Trophoblast cell (in vitro differentiated cells and primary cell): ENCODE results near the gene MYADML2.
"Not testable (repeated sequence)": the region's sequence is repeated elsewhere in the genome, so short reads cannot be mapped to it uniquely, and the experiment has no call there.

Experiments used
- DNase-seq, 2 donors: peaks; one replicate each; pipeline ENCODE4 v3.0.0-alpha.2; 2016
- H2AFZ ChIP-seq: 2 replicates; pipeline ENCODE4 v1.6.1; 2013; ENCODE audit warnings: low read length, moderate library complexity, mild to moderate bottlenecking; ENCODE audit not compliant: insufficient read depth, poor library complexity
- H2AK5ac ChIP-seq: 2 replicates; pipeline ENCODE4 v1.6.1; 2013; ENCODE audit warnings: mild to moderate bottlenecking, low read length
- H2BK120ac ChIP-seq: 2 replicates; pipeline ENCODE4 v1.6.1; 2013; ENCODE audit warnings: low read length, mild to moderate bottlenecking, moderate library complexity; ENCODE audit not compliant: insufficient read depth, poor library complexity
- H2BK12ac ChIP-seq: 2 replicates; pipeline ENCODE4 v1.6.1; 2013; ENCODE audit warnings: mild to moderate bottlenecking, low read length, moderate library complexity
- H2BK5ac ChIP-seq: 2 replicates; pipeline ENCODE4 v1.6.1; 2013; ENCODE audit warnings: low read length, low read depth, moderate library complexity, mild to moderate bottlenecking; ENCODE audit not compliant: poor library complexity
- H3K14ac ChIP-seq: 2 replicates; pipeline ENCODE4 v1.6.1; 2013; ENCODE audit warnings: mild to moderate bottlenecking, low read length
- H3K18ac ChIP-seq: 2 replicates; pipeline ENCODE4 v1.6.1; 2013; ENCODE audit warnings: mild to moderate bottlenecking, low read length
- H3K23ac ChIP-seq: 2 replicates; pipeline ENCODE4 v1.6.1; 2013; ENCODE audit warnings: low read length
- H3K27ac ChIP-seq: 2 replicates; pipeline ENCODE4 v1.5.1; 2013; ENCODE audit warnings: low read depth, mild to moderate bottlenecking, inconsistent platforms, low read length, moderate library complexity
- H3K27me3 ChIP-seq: 2 replicates; pipeline ENCODE4 v1.6.1; 2013; ENCODE audit warnings: inconsistent platforms, mild to moderate bottlenecking, low read length, moderate library complexity; ENCODE audit not compliant: insufficient read depth
- H3K36me3 ChIP-seq, 2 experiments: 1 replicate in 1 of 2; 2 replicates in 1 of 2; pipeline ENCODE4 v1.6.1; 2013; ENCODE audit warnings: low read length in 2 of 2, mild to moderate bottlenecking in 2 of 2, moderate library complexity in 1 of 2; ENCODE audit not compliant: insufficient read depth in 2 of 2, control insufficient read depth in 1 of 2
- H3K4ac ChIP-seq: 2 replicates; pipeline ENCODE4 v1.6.1; 2013; ENCODE audit warnings: low read depth, mild to moderate bottlenecking, low read length, moderate library complexity
- H3K4me1 ChIP-seq, 2 experiments: 1 replicate in 1 of 2; 2 replicates in 1 of 2; pipeline ENCODE4 v1.6.1; 2013; ENCODE audit warnings: low read length in 2 of 2, mild to moderate bottlenecking in 2 of 2, moderate library complexity in 1 of 2; ENCODE audit not compliant: insufficient read depth in 2 of 2, control insufficient read depth in 1 of 2
- H3K4me2 ChIP-seq: 2 replicates; pipeline ENCODE4 v1.6.1; 2013; ENCODE audit warnings: inconsistent platforms, mild to moderate bottlenecking, low read length, moderate library complexity
- H3K4me3 ChIP-seq: 2 replicates; pipeline ENCODE4 v1.5.1; 2013; ENCODE audit warnings: mild to moderate bottlenecking, low read depth, low read length, inconsistent platforms
- H3K79me1 ChIP-seq: one replicate; pipeline ENCODE4 v1.6.1; 2013; ENCODE audit warnings: low read length
- H3K79me2 ChIP-seq: 2 replicates; pipeline ENCODE4 v1.6.1; 2013; ENCODE audit warnings: low read length, mild to moderate bottlenecking; ENCODE audit not compliant: control insufficient read depth, insufficient read depth, poor library complexity
- H3K9ac ChIP-seq: 2 replicates; pipeline ENCODE4 v1.6.1; 2013; ENCODE audit warnings: mild to moderate bottlenecking, low read length
- H3K9me3 ChIP-seq: 2 replicates; pipeline ENCODE4 v1.6.1; 2013; ENCODE audit warnings: low read depth, mild to moderate bottlenecking, control low read depth, inconsistent platforms, low read length; ENCODE audit not compliant: insufficient read depth
- H4K12ac ChIP-seq: 2 replicates; pipeline ENCODE4 v1.6.1; 2013; ENCODE audit warnings: low read depth, mild to moderate bottlenecking, low read length, moderate library complexity
- H4K8ac ChIP-seq: 2 replicates; pipeline ENCODE4 v1.6.1; 2013; ENCODE audit warnings: low read depth, mild to moderate bottlenecking, low read length, moderate library complexity
- H4K91ac ChIP-seq: one replicate; pipeline ENCODE4 v1.6.1; 2013; ENCODE audit warnings: low read depth, mild to moderate bottlenecking, low read length, moderate library complexity
- WGBS: extraction: QIAGEN DNeasy Blood & Tissue Kit; methylation state at CpG from one replicate; pipeline ENCODE4 v1.1.7; 2013; ENCODE audit warnings: missing lambda C conversion rate; ENCODE audit not compliant: insufficient read length, insufficient coverage; ENCODE audit errors: extremely low coverage; 5-methylcytosine and 5-hydroxymethylcytosine counted together

The MYADML2 gene

GRCh38 chr17:81954131-81955057, 7.4 kb upstream of the MYADML2 start:
- DNase-seq = peak in 1 of 2 donors; percentile 66
- H3K36me3 ChIP-seq = peaks cover 0 to 3% of the 10 kb centered on the region in 2 experiments
- H3K79me2 ChIP-seq = no peaks in the 10 kb centered on the region
- H3K27me3 ChIP-seq = peaks cover 4% of the 10 kb centered on the region
- no peak overlapping the region for H3K27ac ChIP-seq
- no peak overlapping the region for H3K4me3 ChIP-seq
- no peak overlapping the region for H4K12ac ChIP-seq
- H2AK5ac ChIP-seq = no peak overlapping the region
- H3K4me1 ChIP-seq = peaks cover 11 to 13% of the 10 kb centered on the region in 2 experiments
- no peak overlapping the region for H3K14ac ChIP-seq
- H4K91ac ChIP-seq = no peak overlapping the region
- no peak overlapping the region for H2BK5ac ChIP-seq
- no peak overlapping the region for H4K8ac ChIP-seq
- H3K9me3 ChIP-seq = no peaks in the 10 kb centered on the region
- no peak overlapping the region for H3K23ac ChIP-seq
- no peak overlapping the region for H3K4me2 ChIP-seq
- H3K4ac ChIP-seq = no peak overlapping the region
- H2BK120ac ChIP-seq = no peak overlapping the region
- H3K79me1 ChIP-seq = peaks cover 2% of the 10 kb centered on the region
- H3K18ac ChIP-seq = no peak overlapping the region
- no peak overlapping the region for H2AFZ ChIP-seq
- WGBS = no CpG with 5 or more reads among the region's 19 CpGs
- H2BK12ac ChIP-seq = no peak overlapping the region
- H3K9ac ChIP-seq = no peak overlapping the region

DNA sequence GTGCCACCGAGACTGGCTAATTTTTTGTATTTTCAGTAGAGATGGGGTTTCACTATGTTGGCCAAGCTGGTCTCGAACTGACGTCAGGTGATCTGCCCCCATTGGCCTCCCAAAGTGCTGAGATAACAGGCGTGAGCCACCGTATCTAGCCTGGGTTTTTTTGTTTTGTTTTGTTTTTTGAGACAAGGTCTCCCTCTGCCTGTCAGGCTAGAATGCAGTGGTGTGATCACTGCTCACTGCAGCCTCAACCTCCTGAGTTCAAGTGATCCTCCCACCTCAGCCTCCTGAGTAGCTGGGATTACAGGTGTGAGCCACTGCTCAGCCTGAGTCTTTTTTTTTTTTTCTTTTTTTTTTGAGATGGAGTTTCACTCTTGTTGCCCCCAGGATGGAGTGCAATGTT, 6.4 kb upstream of the MYADML2 start:
- H2BK5ac ChIP-seq, H2BK120ac ChIP-seq, H3K79me1 ChIP-seq, H3K9me3 ChIP-seq, H3K27me3 ChIP-seq, H3K14ac ChIP-seq, H3K4ac ChIP-seq, H3K36me3 ChIP-seq, H3K18ac ChIP-seq, H2BK12ac ChIP-seq, H3K4me2 ChIP-seq, H3K79me2 ChIP-seq, H3K4me1 ChIP-seq, H4K91ac ChIP-seq, H3K4me3 ChIP-seq, H3K23ac ChIP-seq, H2AFZ ChIP-seq, H3K9ac ChIP-seq, H3K27ac ChIP-seq, H2AK5ac ChIP-seq, H4K12ac ChIP-seq, H4K8ac ChIP-seq: not testable (repeated sequence)
- no CpG with 5 or more reads among the region's 5 CpGs for WGBS
- peak; percentile 81 to 90 for DNase-seq

DNA sequence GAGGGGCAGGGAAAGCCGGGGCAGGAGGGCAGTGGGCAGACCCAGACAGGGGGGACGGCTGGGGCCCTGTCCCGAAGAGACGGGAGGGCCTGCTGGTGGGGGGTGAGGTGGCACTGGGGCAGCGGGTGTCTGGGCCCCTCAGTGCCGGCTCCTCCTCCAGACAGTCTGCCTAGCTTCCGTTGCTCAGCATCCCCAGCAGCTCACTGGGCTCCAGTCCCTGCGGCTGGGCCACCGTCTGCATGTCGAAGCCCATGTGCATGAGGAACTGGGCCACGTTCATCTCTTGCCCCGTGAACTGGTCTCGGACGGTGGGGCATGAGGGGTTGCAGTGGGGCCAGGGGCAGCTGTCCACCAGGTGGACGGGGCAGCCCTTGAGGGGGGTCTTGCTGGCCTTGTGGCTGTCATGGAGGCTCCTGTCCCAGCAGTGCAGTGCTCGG, 5.8 kb upstream of the MYADML2 start:
- Histone ChIP-seq H2AK5ac (no peak overlapping the region), H3K79me2 (no peaks in the 10 kb centered on the region), H3K27me3 (no peaks in the 10 kb centered on the region), H3K4me3 (no peak overlapping the region), H3K4me2 (no peak overlapping the region), H2AFZ (no peak overlapping the region), H3K36me3 (peaks cover 0 to 3% of the 10 kb centered on the region in 2 experiments), H3K23ac (no peak overlapping the region), H3K79me1 (no peaks in the 10 kb centered on the region), H2BK12ac (no peak overlapping the region), H3K9me3 (peaks cover 3% of the 10 kb centered on the region), H3K9ac (no peak overlapping the region), H4K12ac (no peak overlapping the region), H4K8ac (no peak overlapping the region), H2BK120ac (no peak overlapping the region), H4K91ac (no peak overlapping the region), H3K4ac (no peak overlapping the region), H3K18ac (no peak overlapping the region), H3K14ac (no peak overlapping the region), H2BK5ac (no peak overlapping the region), H3K27ac (no peak overlapping the region), H3K4me1 (peaks cover 9% of the 10 kb centered on the region in 2 experiments)
- no CpG with 5 or more reads among the region's 16 CpGs for WGBS
- DNase-seq = peak; percentile 79 to 82

GRCh38 chr17:81951785-81952684, 5.0 kb upstream of the MYADML2 start:
- WGBS = no CpG with 5 or more reads among the region's 13 CpGs
- peaks cover 6 to 8% of the 10 kb centered on the region in 2 experiments for H3K4me1 ChIP-seq
- H3K23ac ChIP-seq = no peak overlapping the region
- H4K8ac ChIP-seq = no peak overlapping the region
- H3K27ac ChIP-seq = no peak overlapping the region
- H4K12ac ChIP-seq = no peak overlapping the region
- no peak overlapping the region for H3K18ac ChIP-seq
- no peak overlapping the region for H2BK120ac ChIP-seq
- H3K14ac ChIP-seq = no peak overlapping the region
- H3K79me2 ChIP-seq = no peaks in the 10 kb centered on the region
- H3K36me3 ChIP-seq = peaks cover 0 to 3% of the 10 kb centered on the region in 2 experiments
- peaks cover 3% of the 10 kb centered on the region for H3K9me3 ChIP-seq
- no peaks in the 10 kb centered on the region for H3K27me3 ChIP-seq
- H3K9ac ChIP-seq = no peak overlapping the region
- no peak overlapping the region for H3K4me3 ChIP-seq
- DNase-seq = peak; percentile 70 to 81
- no peak overlapping the region for H2BK12ac ChIP-seq
- no peak overlapping the region for H4K91ac ChIP-seq
- no peaks in the 10 kb centered on the region for H3K79me1 ChIP-seq
- no peak overlapping the region for H3K4me2 ChIP-seq
- H2AK5ac ChIP-seq = no peak overlapping the region
- H2AFZ ChIP-seq = no peak overlapping the region
- H3K4ac ChIP-seq = no peak overlapping the region
- H2BK5ac ChIP-seq = no peak overlapping the region
